Aorta (tissue), 5 donors: ENCODE measurements around the gene CFHR2. TPM values are rescaled to one million over a fixed set of nuclear protein-coding genes. Genes with fewer than 3 reads are reported as not detected.
"Not testable (repeated sequence)": the region's sequence is repeated elsewhere in the genome, so short reads cannot be mapped to it uniquely, and the experiment has no call there.

Experiments used
- ATAC-seq: fragments of 200-7000 bp; cut with Tn5 transposase; one replicate; pipeline ENCODE4 v1.9.1; 2022; ENCODE audit warnings: moderate library complexity; ENCODE audit not compliant: low FRiP score
- DNase-seq, 2 donors: peaks; one replicate each; pipeline ENCODE4 v3.0.0-alpha.2; 2020
- H3K27ac ChIP-seq, 2 donors: one replicate each; pipeline ENCODE4 v1.5.1; 2013; ENCODE audit warnings: low read length in 2 of 2, mild to moderate bottlenecking in 2 of 2, moderate library complexity in 2 of 2, control low read depth in 1 of 2, inconsistent platforms in 1 of 2, low read depth in 1 of 2
- H3K27me3 ChIP-seq, 2 donors: one replicate each; pipeline ENCODE4 v1.6.1; 2013; ENCODE audit warnings: control low read depth in 1 of 2, low read length in 1 of 2, mild to moderate bottlenecking in 1 of 2, moderate library complexity in 1 of 2; ENCODE audit not compliant: insufficient read depth in 2 of 2, control insufficient read depth in 1 of 2
- H3K36me3 ChIP-seq, 2 donors: one replicate each; pipeline ENCODE4 v1.6.1; 2013; ENCODE audit warnings: control low read depth in 1 of 2, low read length in 1 of 2, mild to moderate bottlenecking in 1 of 2; ENCODE audit not compliant: insufficient read depth in 2 of 2, control insufficient read depth in 1 of 2
- H3K4me1 ChIP-seq, 2 donors: one replicate each; pipeline ENCODE4 v1.6.1; 2013; ENCODE audit warnings: low read length in 2 of 2, control low read depth in 1 of 2, mild to moderate bottlenecking in 1 of 2, moderate library complexity in 1 of 2; ENCODE audit not compliant: insufficient read depth in 2 of 2, control insufficient read depth in 1 of 2
- H3K4me3 ChIP-seq, 2 donors: one replicate each; pipeline ENCODE4 v1.5.1; 2013; ENCODE audit warnings: low read length in 2 of 2, control low read depth in 1 of 2, mild to moderate bottlenecking in 1 of 2
- H3K9me3 ChIP-seq: one replicate; pipeline ENCODE4 v1.6.1; 2013; ENCODE audit warnings: mild to moderate bottlenecking, low read length; ENCODE audit not compliant: control insufficient read depth
- WGBS, 2 donors: extraction: QIAGEN DNeasy Blood & Tissue Kit; methylation state at CpG; one replicate each; pipeline ENCODE4 v1.1.7; 2013; 5-methylcytosine and 5-hydroxymethylcytosine counted together
- intact Hi-C, 2 donors: fragments of 100-400 bp; cut with DNase I; formaldehyde crosslinking; loops; one replicate each; pipeline versions ENCODE4 v1.14.2 to v1.15.0; 2022
- polyA plus RNA-seq, 2 donors: library from polyadenylated mRNA; stranded (reverse); fragments of 200-250 nt; gene quantifications; one replicate each; pipeline ENCODE4 v1.2.3, GENCODE V29; 2013
- total RNA-seq, 2 donors: library from RNA; stranded (reverse); fragmentation: NEBNext Ultra II Directional; extraction: Animal tissue kit (Norgen Biotek cat#: 25700); gene quantifications; one replicate each; pipeline ENCODE4 v1.2.1, GENCODE V29; 2021
- donor health status: healthy with polysubstance abuse.
- donor health status: Bipolar disorder and iron deficiency.
- donor health status: DM: no; HTN: no; CAD: no.
- donor health status: DM: no; HTN: no; CAD: no.
- donor health status: DM: yes; HTN: yes; CAD: no.

The CFHR2 gene
- total and polyA plus RNA-seq, 4 donors = not detected

DNA sequence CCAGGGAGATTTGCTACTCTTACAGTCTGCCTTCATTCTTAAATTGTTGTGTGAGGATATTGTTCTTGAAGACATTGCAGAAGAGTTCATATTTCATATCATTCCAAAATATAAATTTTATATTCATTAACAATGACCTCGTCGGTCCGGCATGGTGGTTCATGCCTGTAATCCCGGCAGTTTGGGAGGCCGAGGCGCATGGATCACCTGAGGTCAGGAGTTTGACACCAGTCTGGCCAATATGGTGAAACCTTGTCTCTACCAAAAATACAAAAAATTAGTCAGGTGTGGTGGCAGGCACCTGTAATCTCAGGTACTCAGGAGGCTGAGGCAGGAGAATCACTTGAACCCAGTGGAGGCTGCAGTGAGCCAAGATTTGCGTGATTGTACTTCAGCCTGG, 38.7 kb downstream of the CFHR2 start:
- H3K4me3 ChIP-seq, ATAC-seq, H3K9me3 ChIP-seq, H3K4me1 ChIP-seq, H3K27me3 ChIP-seq, intact Hi-C loops, H3K36me3 ChIP-seq, H3K27ac ChIP-seq, DNase-seq: not testable (repeated sequence)
- WGBS, 2 donors = 86 to 88% methylated on average over 7 of the region's 7 CpGs

DNA sequence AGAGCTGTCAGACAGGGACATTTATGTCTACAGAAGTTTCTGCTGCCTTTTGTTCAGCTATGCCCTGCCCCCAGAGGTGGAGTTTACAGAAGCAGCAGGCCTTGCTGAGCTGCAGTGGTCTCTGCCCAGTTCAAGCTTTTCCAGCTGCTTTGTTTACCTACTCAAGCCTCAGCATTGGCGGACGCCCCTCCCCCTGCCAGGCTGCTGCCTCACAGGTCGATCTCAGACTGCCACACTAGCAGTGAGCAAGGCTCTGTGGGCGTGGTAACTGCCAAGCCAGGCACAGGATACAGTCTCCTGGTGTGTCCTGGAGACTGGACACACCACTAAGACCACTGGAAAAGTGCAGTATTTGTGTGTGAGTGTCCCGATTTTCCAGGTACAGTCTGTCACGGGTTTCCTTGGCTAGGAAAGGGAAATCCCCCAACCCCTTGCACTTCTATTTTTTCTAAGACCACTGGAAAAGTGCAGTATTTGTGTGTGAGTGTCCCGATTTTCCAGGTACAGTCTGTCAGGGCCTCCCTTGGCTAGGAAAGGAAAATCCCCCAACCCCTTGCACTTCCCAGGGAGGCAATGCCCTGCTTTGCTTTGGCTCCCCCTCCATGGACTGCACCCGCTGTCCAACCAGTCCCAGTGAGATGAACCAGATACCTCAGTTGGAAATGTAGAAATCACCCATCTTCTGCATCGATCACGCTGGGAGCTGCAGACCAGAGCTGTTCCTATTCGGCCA, 48.5 kb downstream of the CFHR2 start:
- H3K36me3 ChIP-seq, H3K27me3 ChIP-seq, H3K4me1 ChIP-seq, H3K9me3 ChIP-seq, ATAC-seq, H3K27ac ChIP-seq, DNase-seq, intact Hi-C loops, H3K4me3 ChIP-seq: not testable (repeated sequence)
- 65 to 67% methylated on average over 11 of the region's 11 CpGs for WGBS, 2 donors

GRCh38 chr1:196993916-196994315, 50.4 kb downstream of the CFHR2 start:
- no peak for DNase-seq
- H3K4me1 ChIP-seq = no peaks in the 10 kb centered on the region
- H3K4me3 ChIP-seq = no peak overlapping the region
- intact Hi-C loops = no loop called here
- no peaks in the 10 kb centered on the region for H3K36me3 ChIP-seq
- no peak for ATAC-seq
- H3K9me3 ChIP-seq = no peaks in the 10 kb centered on the region
- WGBS, 2 donors = 44 to 47% methylated on average over 2 of the region's 2 CpGs
- no peaks in the 10 kb centered on the region for H3K27me3 ChIP-seq
- H3K27ac ChIP-seq = no peak overlapping the region

DNA sequence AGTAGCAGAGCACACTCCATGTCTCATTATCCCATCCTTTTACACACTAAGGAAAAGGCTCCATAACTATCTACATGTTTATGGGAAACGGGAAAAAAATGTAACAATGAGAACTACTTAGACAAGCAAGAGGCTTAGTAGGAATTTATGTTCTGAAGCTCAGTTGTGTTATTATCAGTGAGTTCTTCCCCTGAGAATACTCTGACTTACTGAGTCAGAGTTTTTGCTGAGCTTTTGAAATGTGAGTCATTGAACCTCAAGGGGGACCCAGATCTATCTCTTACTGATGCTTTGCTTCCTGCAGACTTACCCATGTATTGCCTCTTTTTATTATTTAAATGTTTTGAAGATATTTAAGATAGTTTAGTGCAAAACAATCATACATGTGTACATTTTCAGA, 53.9 kb downstream of the CFHR2 start:
- DNase-seq = no peak
- intact Hi-C loops = no loop called here
- H3K27ac ChIP-seq = no peak overlapping the region
- H3K27me3 ChIP-seq = no peaks in the 10 kb centered on the region
- ATAC-seq = no peak
- no peaks in the 10 kb centered on the region for H3K9me3 ChIP-seq
- no peak overlapping the region for H3K4me3 ChIP-seq
- 67 to 70% methylated on average over 1 of the region's 1 CpG for WGBS, 2 donors
- no peaks in the 10 kb centered on the region for H3K36me3 ChIP-seq
- no peaks in the 10 kb centered on the region for H3K4me1 ChIP-seq

DNA sequence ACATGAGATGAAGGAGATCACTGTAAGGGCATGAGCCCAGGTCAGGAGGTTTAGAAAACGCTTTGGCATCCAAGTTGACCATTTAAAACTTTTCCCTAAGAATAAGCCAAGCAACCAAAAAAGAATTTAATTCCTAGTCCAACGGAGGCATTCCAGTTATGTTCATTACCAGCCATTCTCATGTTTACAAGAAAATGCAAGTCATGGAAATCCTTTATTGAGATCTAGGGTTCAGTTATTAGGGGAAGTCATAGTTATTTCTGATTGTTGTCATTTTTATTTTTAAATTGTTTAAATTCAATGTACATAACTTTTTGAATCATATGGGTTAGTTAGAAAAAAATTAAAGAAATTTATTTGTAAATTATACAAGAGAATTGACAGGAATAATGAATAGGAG, 58.3 kb downstream of the CFHR2 start:
- Histone ChIP-seq H3K4me1 (no peaks in the 10 kb centered on the region), H3K4me3 (no peak overlapping the region), H3K27ac (no peak overlapping the region), H3K36me3 (no peaks in the 10 kb centered on the region), H3K9me3 (no peaks in the 10 kb centered on the region), H3K27me3 (no peaks in the 10 kb centered on the region)
- intact Hi-C loops = no loop called here
- no peak for ATAC-seq
- WGBS, 2 donors = 65 to 72% methylated on average over 2 of the region's 2 CpGs
- no peak for DNase-seq

GRCh38 chr1:197003132-197003531, 59.6 kb downstream of the CFHR2 start:
- no peaks in the 10 kb centered on the region for H3K36me3 ChIP-seq
- no peaks in the 10 kb centered on the region for H3K27me3 ChIP-seq
- no peaks in the 10 kb centered on the region for H3K4me1 ChIP-seq
- H3K27ac ChIP-seq = no peak overlapping the region
- no peaks in the 10 kb centered on the region for H3K9me3 ChIP-seq
- DNase-seq (no peak), ATAC-seq (no peak)
- intact Hi-C loops = no loop called here
- WGBS, 2 donors = 77 to 79% methylated on average over 2 of the region's 2 CpGs
- no peak overlapping the region for H3K4me3 ChIP-seq

GRCh38 chr1:197008861-197009260, 65.3 kb downstream of the CFHR2 start:
- 88 to 92% methylated on average over 6 of the region's 6 CpGs for WGBS, 2 donors

More at GRCh38 chr1:197008861-197009260, 65.3 kb downstream of the CFHR2 start:
- Histone ChIP-seq H3K9me3 (no peaks in the 10 kb centered on the region), H3K27me3 (no peaks in the 10 kb centered on the region), H3K4me3 (no peak overlapping the region), H3K4me1 (no peaks in the 10 kb centered on the region), H3K36me3 (no peaks in the 10 kb centered on the region), H3K27ac (no peak overlapping the region)
- intact Hi-C loops = no loop called here
- no peak for ATAC-seq
- DNase-seq = no peak

Other genes with a start within 250 kb of the CFHR2 start
- gene CFHR3, start 168.9 kb upstream of the CFHR2 start, total RNA-seq = 1 to 10 TPM in 1 of 2 donors, under 1 TPM in 1; 0.66 to 1.2 TPM
- 1 to 10 TPM in 1 of 2 donors, not detected in 1; 1.6 TPM for gene CFHR3, start 168.9 kb upstream of the CFHR2 start, polyA plus RNA-seq
- 1 to 10 TPM; 1.7 to 1.9 TPM for gene CFHR1, start 124.0 kb upstream of the CFHR2 start, total RNA-seq
- gene CFHR1, start 124.0 kb upstream of the CFHR2 start, polyA plus RNA-seq = 1 to 10 TPM in 1 of 2 donors, under 1 TPM in 1; 0.10 to 1.8 TPM
- not detected for gene CFHR4, start 55.7 kb upstream of the CFHR2 start, total RNA-seq
- not detected for gene CFHR4, start 55.7 kb upstream of the CFHR2 start, polyA plus RNA-seq
- not detected for gene CFHR5, start 33.8 kb downstream of the CFHR2 start, total RNA-seq
- not detected for gene CFHR5, start 33.8 kb downstream of the CFHR2 start, polyA plus RNA-seq
- not detected for gene F13B, start 123.5 kb downstream of the CFHR2 start, total RNA-seq
- not detected for gene F13B, start 123.5 kb downstream of the CFHR2 start, polyA plus RNA-seq
- 1 to 10 TPM in 1 of 2 donors, under 1 TPM in 1; 0.42 to 1.6 TPM for gene ASPM, start 202.9 kb downstream of the CFHR2 start, total RNA-seq
- under 1 TPM; 0.15 to 0.25 TPM for gene ASPM, start 202.9 kb downstream of the CFHR2 start, polyA plus RNA-seq